Stimulated activated CD4-positive, alpha-beta T cell treated with anti-CD3 and anti-CD28 coated beads, Interleukin-2, amount 100 ng/mL, for 48 hours (primary cell): Measurements from ENCODE around the gene SLC25A29.
"Not testable (repeated sequence)": the region's sequence is repeated elsewhere in the genome, so short reads cannot be mapped to it uniquely, and the experiment has no call there.

Experiments
- DNase-seq, 2 donors: peaks; one replicate each; pipeline ENCODE4 v3.0.0-alpha.2; 2020

SLC25A29 gene

GRCh38 chr14:100309028-100309737 lies 2.9 kb upstream of the SLC25A29 start:
- no peak for DNase-seq

- DNase-seq: not testable (repeated sequence)
Measured at GRCh38 chr14:100308427-100308792, 2.2 kb upstream of the SLC25A29 start.

GRCh38 chr14:100307766-100308426 lies 1.7 kb upstream of the SLC25A29 start:
- DNase-seq: no peak

- DNase-seq: no peak
Measured at GRCh38 chr14:100306998-100307765, 938 bp upstream of the SLC25A29 start.

- DNase-seq: peak in 1 of 2 donors; percentile 38
Measured at GRCh38 chr14:100305324-100306100, 732 bp downstream of the SLC25A29 start.

- no peak for DNase-seq
Measured at GRCh38 chr14:100304825-100305323, 1.4 kb downstream of the SLC25A29 start.

- DNase-seq: no peak
Measured at GRCh38 chr14:100303925-100304324, 2.3 kb downstream of the SLC25A29 start.

- no peak for DNase-seq
Measured at GRCh38 chr14:100303179-100303578, 3.1 kb downstream of the SLC25A29 start.

- DNase-seq: no peak
Measured at GRCh38 chr14:100302616-100303015, 3.6 kb downstream of the SLC25A29 start.

- no peak for DNase-seq
Measured at GRCh38 chr14:100299238-100299560, 7.0 kb downstream of the SLC25A29 start.

- DNase-seq: no peak
Measured at GRCh38 chr14:100298551-100299237, 7.5 kb downstream of the SLC25A29 start.

GRCh38 chr14:100297320-100298300 lies 8.6 kb downstream of the SLC25A29 start:
- DNase-seq: no peak

GRCh38 chr14:100296729-100297128 lies 9.5 kb downstream of the SLC25A29 start:
- DNase-seq: not testable (repeated sequence)

- no peak for DNase-seq
Measured at GRCh38 chr14:100296106-100296651, 10.1 kb downstream of the SLC25A29 start.

- DNase-seq: no peak
Measured at GRCh38 chr14:100295376-100296105, 10.7 kb downstream of the SLC25A29 start.

GRCh38 chr14:100294963-100295330 lies 11.3 kb downstream of the SLC25A29 start:
- DNase-seq: no peak

- no peak for DNase-seq
Measured at GRCh38 chr14:100294213-100294962, 11.9 kb downstream of the SLC25A29 start.

GRCh38 chr14:100293497-100294212 lies 12.6 kb downstream of the SLC25A29 start:
- no peak for DNase-seq
